Fibroblast of pulmonary artery (primary cell): ENCODE data around the gene QRFP.
A peak's percentile ranks its signal among the peaks of the same experiment; 100 is the strongest.

Source experiments
- DNase-seq: peaks from one replicate; pipeline ENCODE4 v3.0.0-alpha.2; 2010; ENCODE audit warnings: low read depth
- H3K4me3 ChIP-seq: replicated peaks from 2 replicates; pipeline ENCODE4 v1.5.1; 2011; ENCODE audit warnings: low read depth, mild to moderate bottlenecking, control low read depth, low read length, moderate library complexity
- TF ChIP-seq, protein P1 (sequence below): IDR thresholded peaks from 2 replicates; pipeline ENCODE4 v1.5.1; 2011; ENCODE audit warnings: mild to moderate bottlenecking, control low read depth, low read length, inconsistent platforms; ENCODE audit errors: missing control alignments

Gene QRFP

DNA sequence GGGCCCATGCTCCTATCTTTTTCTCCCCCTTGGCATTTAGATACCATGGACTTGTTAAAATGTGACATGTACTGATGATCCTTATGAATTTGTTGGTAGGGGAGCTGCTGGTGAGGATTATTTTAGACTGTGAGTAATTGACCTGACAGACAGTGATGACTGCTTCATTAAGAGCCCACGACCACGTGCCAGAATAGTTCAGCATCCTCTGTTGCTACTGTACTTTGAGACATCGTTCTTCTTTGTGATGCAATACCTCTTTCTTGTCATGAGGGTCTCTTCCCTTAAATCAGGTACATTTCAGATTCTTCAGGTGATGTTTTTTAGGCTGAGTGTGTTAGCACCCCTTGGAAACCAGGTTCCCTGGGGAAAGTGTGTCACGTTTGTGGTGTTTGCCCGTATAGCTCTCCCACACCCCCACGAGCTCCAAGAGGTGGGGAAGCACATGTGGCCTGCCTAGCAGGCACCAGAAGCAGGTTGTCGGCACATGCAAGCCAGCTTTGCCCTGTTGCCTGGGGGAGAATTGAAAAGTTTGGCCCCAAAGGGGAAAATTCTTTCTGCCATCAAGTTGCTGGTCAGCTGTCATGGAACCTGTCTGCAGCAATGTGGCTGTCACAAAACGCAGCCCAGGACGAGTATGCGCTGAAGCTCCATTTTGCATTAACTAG lies 25.1 kb downstream of the QRFP start:
- DNase-seq, result no peak
- TF ChIP-seq, protein P1, sequence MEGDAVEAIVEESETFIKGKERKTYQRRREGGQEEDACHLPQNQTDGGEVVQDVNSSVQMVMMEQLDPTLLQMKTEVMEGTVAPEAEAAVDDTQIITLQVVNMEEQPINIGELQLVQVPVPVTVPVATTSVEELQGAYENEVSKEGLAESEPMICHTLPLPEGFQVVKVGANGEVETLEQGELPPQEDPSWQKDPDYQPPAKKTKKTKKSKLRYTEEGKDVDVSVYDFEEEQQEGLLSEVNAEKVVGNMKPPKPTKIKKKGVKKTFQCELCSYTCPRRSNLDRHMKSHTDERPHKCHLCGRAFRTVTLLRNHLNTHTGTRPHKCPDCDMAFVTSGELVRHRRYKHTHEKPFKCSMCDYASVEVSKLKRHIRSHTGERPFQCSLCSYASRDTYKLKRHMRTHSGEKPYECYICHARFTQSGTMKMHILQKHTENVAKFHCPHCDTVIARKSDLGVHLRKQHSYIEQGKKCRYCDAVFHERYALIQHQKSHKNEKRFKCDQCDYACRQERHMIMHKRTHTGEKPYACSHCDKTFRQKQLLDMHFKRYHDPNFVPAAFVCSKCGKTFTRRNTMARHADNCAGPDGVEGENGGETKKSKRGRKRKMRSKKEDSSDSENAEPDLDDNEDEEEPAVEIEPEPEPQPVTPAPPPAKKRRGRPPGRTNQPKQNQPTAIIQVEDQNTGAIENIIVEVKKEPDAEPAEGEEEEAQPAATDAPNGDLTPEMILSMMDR, result no peak
- H3K4me3 ChIP-seq, result no peak overlapping the region

- TF ChIP-seq, protein P1, result no peak
- DNase-seq, result no peak
- H3K4me3 ChIP-seq, result no peak overlapping the region
Observed at GRCh38 chr9:130870491-130871381, 25.9 kb downstream of the QRFP start.

DNA sequence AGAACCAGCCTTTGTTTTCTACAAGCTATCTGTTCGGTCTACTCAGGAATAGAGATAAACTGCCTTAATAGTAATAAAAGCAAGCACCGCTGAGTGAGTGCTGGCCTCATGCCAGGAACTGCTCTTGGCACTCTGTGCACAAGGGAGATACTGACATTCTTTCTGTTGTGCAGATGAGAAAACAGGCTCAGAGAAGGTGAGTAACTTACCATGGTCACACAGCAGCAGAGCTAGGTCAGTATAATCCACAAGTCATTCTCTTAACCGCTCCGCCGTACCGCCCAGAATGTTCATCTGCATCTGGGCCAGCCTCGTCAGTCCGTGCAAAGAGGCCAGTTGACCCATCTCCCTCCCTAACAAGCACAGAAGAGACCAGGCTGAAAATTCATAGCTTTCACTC lies 27.4 kb downstream of the QRFP start:
- TF ChIP-seq, protein P1, result no peak
- H3K4me3 ChIP-seq, result no peak overlapping the region
- peak; percentile 84 for DNase-seq

DNA sequence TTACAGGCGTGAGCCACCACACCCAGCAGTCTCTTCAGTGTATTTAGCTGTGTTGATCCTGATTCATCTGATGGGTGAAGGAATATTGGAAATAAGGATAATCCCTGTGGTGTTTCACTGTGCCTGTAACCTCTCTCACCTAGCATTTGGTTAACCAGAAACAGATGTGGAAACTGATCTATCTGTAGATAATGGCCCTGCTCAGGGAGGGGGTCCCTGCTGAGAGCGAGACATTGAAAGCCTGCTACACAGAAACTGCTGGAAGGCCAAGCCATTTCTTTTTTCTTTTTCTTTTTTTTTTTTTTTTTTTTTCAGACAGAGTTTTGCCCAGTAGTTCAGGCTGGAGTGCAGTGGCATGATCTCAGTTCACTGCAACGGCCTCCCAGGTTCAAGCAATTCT lies 28.4 kb downstream of the QRFP start:
- TF ChIP-seq, protein P1, result no peak
- no peak for DNase-seq

DNA sequence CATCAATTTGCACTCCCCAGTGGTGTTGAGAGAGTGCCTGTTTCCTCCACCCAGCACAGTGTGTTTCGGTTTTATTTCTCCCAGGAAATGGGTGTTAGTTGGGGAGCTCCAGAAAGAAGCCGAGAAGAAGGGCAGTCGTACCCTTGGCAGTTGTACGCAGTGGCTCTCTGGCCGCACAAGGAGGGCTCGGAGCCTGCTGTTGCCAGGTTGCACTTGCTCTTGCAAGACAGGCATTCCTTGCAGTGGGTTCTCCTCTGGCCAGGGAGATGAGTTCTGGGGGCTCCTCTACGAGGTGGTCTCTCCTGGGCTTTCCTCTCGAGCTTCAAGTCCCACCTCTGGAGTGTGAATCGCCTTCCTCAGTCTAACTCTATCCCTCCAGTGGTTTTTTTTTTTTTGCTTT lies 29.1 kb downstream of the QRFP start:
- TF ChIP-seq, protein P1, result no peak
- no peak overlapping the region for H3K4me3 ChIP-seq
- no peak for DNase-seq

More for the DNA sequence above, 28.4 kb downstream of the QRFP start:
- no peak overlapping the region for H3K4me3 ChIP-seq

- no peak overlapping the region for H3K4me3 ChIP-seq
- TF ChIP-seq, protein P1, result peak; percentile 94
- DNase-seq, result peak; percentile 92
Observed at GRCh38 chr9:130866474-130866965, 30.1 kb downstream of the QRFP start.
